Duodenal mucosa (tissue), 2 donors: ENCODE results near the gene TTN.

ENCODE experiments used
- H3K27ac ChIP-seq: one replicate; pipeline ENCODE4 v1.7.0; 2013; ENCODE audit warnings: low read depth, low read length
- H3K27me3 ChIP-seq, 2 donors: one replicate each; pipeline ENCODE4 v1.7.0; 2013; ENCODE audit warnings: low read length in 2 of 2, control low read depth in 1 of 2; ENCODE audit not compliant: insufficient read depth in 2 of 2, control insufficient read depth in 1 of 2
- H3K36me3 ChIP-seq, 2 donors: one replicate each; pipeline ENCODE4 v1.7.0; 2013; ENCODE audit warnings: low read length in 2 of 2, control low read depth in 1 of 2; ENCODE audit not compliant: insufficient read depth in 2 of 2, control insufficient read depth in 1 of 2
- H3K4me1 ChIP-seq, 2 donors: one replicate each; pipeline ENCODE4 v1.7.0; 2013; ENCODE audit warnings: low read length in 2 of 2, control low read depth in 1 of 2; ENCODE audit not compliant: insufficient read depth in 2 of 2, control insufficient read depth in 1 of 2
- H3K4me3 ChIP-seq, 2 donors: one replicate each; pipeline ENCODE4 v1.7.0; 2013; ENCODE audit warnings: low read length in 2 of 2, low read depth in 1 of 2
- H3K9ac ChIP-seq, 2 donors: one replicate each; pipeline ENCODE4 v1.7.0; 2013; ENCODE audit warnings: low read length in 2 of 2, low read depth in 1 of 2
- H3K9me3 ChIP-seq, 2 donors: one replicate each; pipeline ENCODE4 v1.7.0; 2013; ENCODE audit warnings: low read length in 2 of 2, control low read depth in 1 of 2; ENCODE audit not compliant: control insufficient read depth in 1 of 2

Gene TTN

GRCh38 chr2:178819147-178819875 is 12.1 kb upstream of the TTN start:
- Histone ChIP-seq H3K4me3 (no peak overlapping the region), H3K27ac (no peak overlapping the region), H3K4me1 (no peaks in the 10 kb centered on the region), H3K27me3 (no peaks in the 10 kb centered on the region), H3K9me3 (no peaks in the 10 kb centered on the region), H3K36me3 (no peaks in the 10 kb centered on the region), H3K9ac (no peak overlapping the region)

- Histone ChIP-seq H3K4me3 (no peak overlapping the region), H3K9me3 (no peaks in the 10 kb centered on the region), H3K9ac (no peak overlapping the region), H3K27me3 (no peaks in the 10 kb centered on the region), H3K4me1 (no peaks in the 10 kb centered on the region), H3K27ac (no peak overlapping the region), H3K36me3 (no peaks in the 10 kb centered on the region)
These were observed 4.7 kb upstream of the TTN start for GRCh38 chr2:178811901-178812300.

GRCh38 chr2:178811045-178811444 is 3.8 kb upstream of the TTN start:
- no peak overlapping the region for H3K9ac ChIP-seq
- no peaks in the 10 kb centered on the region for H3K4me1 ChIP-seq
- no peaks in the 10 kb centered on the region for H3K27me3 ChIP-seq
- no peaks in the 10 kb centered on the region for H3K9me3 ChIP-seq
- H3K4me3 ChIP-seq, result no peak overlapping the region
- no peak overlapping the region for H3K27ac ChIP-seq
- no peaks in the 10 kb centered on the region for H3K36me3 ChIP-seq

GRCh38 chr2:178810422-178810821 is 3.2 kb upstream of the TTN start:
- H3K36me3 ChIP-seq, result no peaks in the 10 kb centered on the region
- no peak overlapping the region for H3K27ac ChIP-seq
- no peak overlapping the region for H3K9ac ChIP-seq
- H3K4me1 ChIP-seq, result no peaks in the 10 kb centered on the region
- H3K9me3 ChIP-seq, result no peaks in the 10 kb centered on the region
- H3K27me3 ChIP-seq, result no peaks in the 10 kb centered on the region
- no peak overlapping the region for H3K4me3 ChIP-seq

GRCh38 chr2:178806543-178806942 is 680 bp downstream of the TTN start:
- Histone ChIP-seq H3K36me3 (no peaks in the 10 kb centered on the region), H3K9me3 (no peaks in the 10 kb centered on the region), H3K4me3 (no peak overlapping the region), H3K9ac (no peak overlapping the region), H3K27me3 (no peaks in the 10 kb centered on the region), H3K4me1 (no peaks in the 10 kb centered on the region), H3K27ac (no peak overlapping the region)

GRCh38 chr2:178805457-178805856 is 1.8 kb downstream of the TTN start:
- no peak overlapping the region for H3K9ac ChIP-seq
- H3K36me3 ChIP-seq, result no peaks in the 10 kb centered on the region
- H3K4me3 ChIP-seq, result no peak overlapping the region
- H3K27ac ChIP-seq, result no peak overlapping the region
- no peaks in the 10 kb centered on the region for H3K9me3 ChIP-seq
- no peaks in the 10 kb centered on the region for H3K27me3 ChIP-seq
- H3K4me1 ChIP-seq, result no peaks in the 10 kb centered on the region

- no peak overlapping the region for H3K4me3 ChIP-seq
- no peaks in the 10 kb centered on the region for H3K27me3 ChIP-seq
- H3K9me3 ChIP-seq, result no peaks in the 10 kb centered on the region
- no peaks in the 10 kb centered on the region for H3K36me3 ChIP-seq
- H3K27ac ChIP-seq, result no peak overlapping the region
- H3K4me1 ChIP-seq, result no peaks in the 10 kb centered on the region
- H3K9ac ChIP-seq, result no peak overlapping the region
These were observed 2.4 kb downstream of the TTN start for GRCh38 chr2:178804791-178805190.

GRCh38 chr2:178800510-178800909 is 6.7 kb downstream of the TTN start:
- no peak overlapping the region for H3K4me3 ChIP-seq
- no peaks in the 10 kb centered on the region for H3K36me3 ChIP-seq
- H3K27me3 ChIP-seq, result no peaks in the 10 kb centered on the region
- no peaks in the 10 kb centered on the region for H3K9me3 ChIP-seq
- H3K27ac ChIP-seq, result no peak overlapping the region
- H3K4me1 ChIP-seq, result no peaks in the 10 kb centered on the region
- no peak overlapping the region for H3K9ac ChIP-seq

GRCh38 chr2:178799305-178799704 is 7.9 kb downstream of the TTN start:
- Histone ChIP-seq H3K4me1 (no peaks in the 10 kb centered on the region), H3K4me3 (no peak overlapping the region), H3K27ac (no peak overlapping the region), H3K9me3 (no peaks in the 10 kb centered on the region), H3K27me3 (no peaks in the 10 kb centered on the region), H3K36me3 (no peaks in the 10 kb centered on the region), H3K9ac (no peak overlapping the region)

- no peak overlapping the region for H3K9ac ChIP-seq
- no peak overlapping the region for H3K27ac ChIP-seq
- no peaks in the 10 kb centered on the region for H3K36me3 ChIP-seq
- H3K27me3 ChIP-seq, result no peaks in the 10 kb centered on the region
- H3K4me3 ChIP-seq, result no peak overlapping the region
- no peaks in the 10 kb centered on the region for H3K4me1 ChIP-seq
- H3K9me3 ChIP-seq, result no peaks in the 10 kb centered on the region
These were observed 11.0 kb downstream of the TTN start for GRCh38 chr2:178796079-178796677.
